Spleen (tissue), 7 donors: ENCODE data around the gene GUCA2A.

Source experiments
- POLR2A ChIP-seq, 3 donors: fragments of 450-650 bp; IDR thresholded peaks; one replicate each; pipeline ENCODE4 v1.5.1; 2017; ENCODE audit warnings: antibody characterized with exemption in 3 of 3, mild to moderate bottlenecking in 1 of 3
- TF ChIP-seq, protein P1 (sequence below), 11 experiments: fragments of 200-600 bp in 7 of 11; fragments of 450-650 bp in 4 of 11; sonication (generic) in 4 of 11; IDR thresholded peaks in 8 of 11; conservative IDR thresholded peaks in 3 of 11; 1 replicate in 7 of 11; 2 replicates in 4 of 11; pipeline versions ENCODE4 v1.4.0 to v1.8.0; 2016 to 2021; ENCODE audit warnings: antibody characterized with exemption in 11 of 11, inconsistent platforms in 4 of 11, mild to moderate bottlenecking in 1 of 11
- donor health status: DM: no; HTN: no; CAD: no; lungs with moderate emphysema.
- donor health status: DM: no; HTN: no; CAD: no.
- donor health status: DM: no; HTN: no; CAD: no.

DNA sequence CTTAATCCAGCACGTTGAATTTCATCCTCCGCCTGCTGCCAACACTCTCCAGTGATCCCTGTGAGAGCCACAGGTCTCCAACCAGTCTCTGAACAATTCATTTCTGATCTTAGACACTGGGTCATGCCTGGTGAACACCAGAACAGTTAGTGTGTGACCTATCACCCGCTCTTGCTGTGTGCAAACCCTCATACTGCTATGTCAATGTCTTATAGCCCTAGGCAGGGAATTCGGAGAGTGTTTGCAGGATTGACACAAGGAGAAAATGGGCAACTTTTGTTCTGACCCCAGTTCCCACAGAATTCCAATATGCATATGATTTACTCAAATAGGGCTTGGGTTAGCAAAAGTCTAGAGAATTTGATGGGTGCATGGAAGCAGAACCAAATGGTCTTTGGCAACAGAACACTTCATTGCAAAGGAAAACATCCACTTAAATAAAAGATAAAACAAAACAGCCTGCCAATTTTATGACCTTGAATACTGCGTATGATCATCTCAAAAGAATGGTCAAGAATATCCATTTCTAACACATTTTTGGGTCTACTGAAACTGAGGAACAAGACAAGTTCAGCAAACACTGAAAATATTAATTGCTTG lies 34.4 kb downstream of the GUCA2A start:
- TF ChIP-seq, protein P1, sequence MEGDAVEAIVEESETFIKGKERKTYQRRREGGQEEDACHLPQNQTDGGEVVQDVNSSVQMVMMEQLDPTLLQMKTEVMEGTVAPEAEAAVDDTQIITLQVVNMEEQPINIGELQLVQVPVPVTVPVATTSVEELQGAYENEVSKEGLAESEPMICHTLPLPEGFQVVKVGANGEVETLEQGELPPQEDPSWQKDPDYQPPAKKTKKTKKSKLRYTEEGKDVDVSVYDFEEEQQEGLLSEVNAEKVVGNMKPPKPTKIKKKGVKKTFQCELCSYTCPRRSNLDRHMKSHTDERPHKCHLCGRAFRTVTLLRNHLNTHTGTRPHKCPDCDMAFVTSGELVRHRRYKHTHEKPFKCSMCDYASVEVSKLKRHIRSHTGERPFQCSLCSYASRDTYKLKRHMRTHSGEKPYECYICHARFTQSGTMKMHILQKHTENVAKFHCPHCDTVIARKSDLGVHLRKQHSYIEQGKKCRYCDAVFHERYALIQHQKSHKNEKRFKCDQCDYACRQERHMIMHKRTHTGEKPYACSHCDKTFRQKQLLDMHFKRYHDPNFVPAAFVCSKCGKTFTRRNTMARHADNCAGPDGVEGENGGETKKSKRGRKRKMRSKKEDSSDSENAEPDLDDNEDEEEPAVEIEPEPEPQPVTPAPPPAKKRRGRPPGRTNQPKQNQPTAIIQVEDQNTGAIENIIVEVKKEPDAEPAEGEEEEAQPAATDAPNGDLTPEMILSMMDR (IDR thresholded peaks at IDR 0.05 in 8 of 11, conservative IDR thresholded peaks at IDR 0.05 in 3 of 11): no peak
- no peak for TF ChIP-seq POLR2A (IDR thresholded peaks at IDR 0.05)
